DMS53 treated with DMSO at 0.1 percent for 48 hours (cell line): ENCODE results near the gene ANTXR1.
"Not testable (repeated sequence)": the region's sequence is repeated elsewhere in the genome, so short reads cannot be mapped to it uniquely, and the experiment has no call there.

ENCODE experiments used
- DNase-seq: peaks from one replicate; lab custom pipeline; 2025; ENCODE audit not compliant: unreplicated experiment; lab: John Stamatoyannopoulos, UW

Gene ANTXR1

GRCh38 chr2:69159986-69160385 is 147.0 kb downstream of the ANTXR1 start:
- no peak for DNase-seq

DNA sequence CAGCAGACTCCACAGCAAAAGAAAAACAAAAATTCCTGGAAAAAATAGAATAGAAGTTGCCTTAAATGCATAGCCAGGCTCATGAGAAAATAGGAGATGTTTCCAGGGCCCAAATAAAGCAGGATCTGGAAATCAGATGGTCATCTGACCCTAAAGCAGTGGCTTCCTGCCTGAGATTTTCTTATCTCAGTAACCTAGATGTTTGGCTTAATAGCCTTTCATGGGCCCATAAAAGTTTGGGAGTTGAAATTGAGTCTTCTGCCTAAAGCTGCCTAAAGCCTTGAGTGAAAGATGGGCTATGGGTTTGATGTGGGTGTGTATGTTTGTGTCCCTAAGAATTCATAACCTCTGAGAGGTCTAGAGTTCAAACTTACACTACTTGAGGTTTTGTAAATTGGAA is 149.1 kb downstream of the ANTXR1 start:
- no peak for DNase-seq

GRCh38 chr2:69163109-69163508 is 150.1 kb downstream of the ANTXR1 start:
- no peak for DNase-seq

DNA sequence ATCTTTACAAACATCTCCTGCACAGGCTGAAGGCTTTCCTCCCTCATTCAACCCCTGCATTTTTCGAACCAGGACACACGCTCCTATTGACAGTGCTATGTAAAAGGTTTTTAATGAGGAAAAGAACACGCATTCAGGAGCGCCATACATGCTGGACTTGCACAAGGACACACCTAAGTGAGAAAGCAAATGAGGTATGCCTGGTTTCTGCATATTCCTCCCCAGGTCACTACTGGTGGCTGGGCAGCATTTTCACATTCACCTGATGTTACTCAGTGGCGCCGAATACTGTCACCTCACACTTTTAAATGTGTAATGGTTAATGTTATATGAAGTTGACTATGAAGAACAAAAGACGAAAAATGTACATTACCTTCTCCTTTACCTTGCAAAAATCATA is 150.6 kb downstream of the ANTXR1 start:
- DNase-seq = no peak

GRCh38 chr2:69164061-69164778 is 151.2 kb downstream of the ANTXR1 start:
- DNase-seq = no peak

- DNase-seq = no peak
These were observed 152.3 kb downstream of the ANTXR1 start for GRCh38 chr2:69165091-69165880.

DNA sequence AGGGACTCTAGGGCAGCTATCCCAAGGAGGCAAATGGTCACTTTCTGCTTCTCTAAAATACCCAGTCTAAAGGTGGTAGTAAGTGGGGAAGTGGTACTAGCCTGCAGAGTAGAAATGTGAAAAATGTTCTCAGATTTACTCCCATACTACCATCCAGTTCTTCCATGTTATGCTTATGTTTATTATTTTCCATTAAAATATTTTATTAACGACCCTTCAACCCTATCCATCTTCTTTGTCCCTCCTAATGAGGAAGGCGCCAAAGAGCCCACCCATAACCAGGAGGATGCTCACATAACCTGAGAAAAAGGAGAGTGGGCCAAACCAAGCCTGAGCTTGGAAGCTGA is 153.5 kb downstream of the ANTXR1 start:
- no peak for DNase-seq

DNA sequence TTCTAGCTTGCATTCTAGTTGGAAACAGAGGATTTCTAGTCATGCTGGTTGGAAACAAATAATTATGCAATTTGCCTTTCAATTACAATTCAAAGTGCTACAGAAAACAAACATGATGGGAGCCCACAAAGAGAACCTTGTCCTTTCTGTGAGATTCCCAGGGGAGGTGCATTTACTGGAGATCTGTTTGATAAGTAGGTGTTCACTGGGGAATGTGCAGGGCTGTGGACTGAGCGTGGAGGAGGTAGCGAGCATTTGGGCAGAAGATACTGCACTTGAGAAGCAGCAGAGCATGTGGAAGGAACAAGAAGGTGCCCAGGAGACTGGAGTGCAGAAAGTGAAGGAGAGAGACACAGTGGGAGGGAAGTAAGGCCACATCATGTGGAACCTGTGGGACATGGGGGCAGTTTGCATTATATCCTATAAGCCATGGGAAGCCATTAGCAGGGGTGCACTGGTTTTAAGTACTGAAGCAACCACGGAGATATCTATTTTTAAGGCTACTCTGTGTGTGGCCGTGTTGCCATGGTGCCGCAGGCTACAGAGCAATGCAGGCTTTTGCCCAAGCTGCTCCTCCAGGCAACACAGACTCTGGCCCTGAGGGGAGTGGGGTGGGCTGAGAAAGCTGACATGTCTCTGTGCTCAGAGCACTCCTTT is 154.0 kb downstream of the ANTXR1 start:
- DNase-seq = no peak

DNA sequence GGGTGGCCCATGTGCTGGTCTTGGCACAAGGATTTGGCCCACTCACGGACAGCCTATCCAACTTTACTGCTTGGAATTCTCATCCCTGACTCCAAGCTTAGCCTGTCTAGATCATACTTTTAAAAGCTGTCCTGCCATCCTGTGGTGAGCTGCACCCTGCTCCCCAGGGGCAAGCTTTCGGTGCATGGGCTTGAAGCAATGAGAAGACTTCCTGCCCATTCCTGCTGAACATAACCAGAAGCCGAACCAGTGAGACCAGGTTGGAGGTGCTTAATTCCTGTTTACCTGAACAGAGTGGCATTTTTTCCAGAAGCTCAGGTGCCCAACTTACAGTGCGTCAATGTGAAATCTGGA is 154.5 kb downstream of the ANTXR1 start:
- no peak for DNase-seq

GRCh38 chr2:69168144-69168813 is 155.3 kb downstream of the ANTXR1 start:
- DNase-seq = no peak

- DNase-seq = no peak
These were observed 156.1 kb downstream of the ANTXR1 start for GRCh38 chr2:69168950-69169654.

DNA sequence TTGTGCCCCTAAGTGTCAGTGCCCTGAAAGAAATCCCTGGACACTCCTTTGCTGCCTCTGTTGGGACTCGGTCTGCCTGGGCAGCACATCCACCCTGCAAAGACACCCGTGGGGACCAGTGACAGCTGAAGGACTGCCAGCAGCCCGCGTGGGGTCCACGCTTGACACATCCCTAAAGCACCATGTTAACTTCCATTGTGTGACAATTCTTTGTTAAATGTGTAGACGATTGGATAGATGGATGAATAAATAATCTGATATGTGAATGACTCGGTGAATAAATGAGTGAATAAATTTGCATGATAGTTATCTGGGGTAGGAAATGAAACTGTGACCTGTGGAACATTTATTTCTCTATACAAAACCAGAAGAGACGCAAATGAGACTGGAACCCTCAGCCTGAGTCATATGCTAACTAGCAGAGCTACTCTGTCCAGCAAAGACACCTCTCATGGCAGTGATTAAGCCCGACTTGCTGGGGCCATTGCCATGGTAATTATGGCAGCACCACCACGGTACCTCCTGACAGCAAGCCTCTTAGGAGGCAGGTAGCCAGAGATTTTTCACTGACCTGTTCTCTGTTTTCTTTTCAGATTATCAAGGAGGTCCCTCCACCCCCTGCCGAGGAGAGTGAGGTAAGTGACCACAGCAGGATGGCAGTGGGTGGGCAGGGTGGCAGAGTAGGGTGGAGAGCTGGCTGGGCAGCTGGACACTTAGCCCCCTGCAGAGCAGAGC is 156.8 kb downstream of the ANTXR1 start:
- DNase-seq = no peak

DNA sequence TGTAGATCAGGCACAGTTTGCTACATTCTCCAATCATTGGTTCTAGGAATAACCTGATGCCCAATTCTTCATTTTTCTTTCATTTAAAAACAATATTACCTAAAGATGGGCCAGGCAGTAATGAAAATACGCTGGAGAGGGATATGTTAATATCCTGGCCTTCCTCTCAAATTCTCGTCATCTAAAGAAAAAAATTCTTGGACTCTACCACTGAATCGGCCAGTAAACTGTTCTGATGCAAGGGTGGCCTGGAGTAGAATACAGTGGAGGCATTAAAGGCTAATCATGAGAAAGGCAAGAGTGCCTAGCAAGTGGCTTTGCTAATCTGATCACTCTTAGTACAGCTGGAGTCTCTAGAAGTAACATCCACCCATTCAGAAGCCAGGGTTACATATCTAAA is 157.7 kb downstream of the ANTXR1 start:
- no peak for DNase-seq

- no peak for DNase-seq
These were observed 158.3 kb downstream of the ANTXR1 start for GRCh38 chr2:69171116-69171896.

DNA sequence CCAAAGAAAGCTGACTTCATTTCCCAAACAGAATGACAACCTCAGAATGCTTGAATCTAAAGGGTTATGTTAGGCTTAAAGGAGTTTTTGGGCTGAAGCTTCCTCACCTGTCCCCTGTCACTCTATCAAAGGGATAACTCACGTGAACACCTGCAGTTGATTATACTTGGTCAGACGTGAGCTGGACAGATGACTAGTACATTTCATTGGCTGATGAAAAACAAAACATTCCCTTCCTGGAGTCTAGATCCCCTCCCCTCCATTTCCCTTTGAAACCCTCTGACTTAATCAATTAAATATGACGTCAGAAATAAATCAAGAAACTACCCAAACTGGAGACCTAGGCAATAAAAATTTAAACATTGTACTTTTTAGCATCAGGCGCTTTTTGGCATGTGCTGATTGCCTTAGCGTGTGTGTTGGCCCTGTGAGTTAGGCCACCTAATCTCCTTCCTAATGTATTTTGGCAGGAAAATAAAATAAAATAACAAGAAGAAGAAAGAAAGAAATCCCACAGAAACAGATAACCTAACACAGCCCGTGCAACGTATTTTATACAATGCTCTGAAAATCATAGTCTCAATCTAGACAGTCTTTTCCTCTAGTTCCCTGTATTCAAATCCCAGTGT is 159.0 kb downstream of the ANTXR1 start:
- DNase-seq = no peak

DNA sequence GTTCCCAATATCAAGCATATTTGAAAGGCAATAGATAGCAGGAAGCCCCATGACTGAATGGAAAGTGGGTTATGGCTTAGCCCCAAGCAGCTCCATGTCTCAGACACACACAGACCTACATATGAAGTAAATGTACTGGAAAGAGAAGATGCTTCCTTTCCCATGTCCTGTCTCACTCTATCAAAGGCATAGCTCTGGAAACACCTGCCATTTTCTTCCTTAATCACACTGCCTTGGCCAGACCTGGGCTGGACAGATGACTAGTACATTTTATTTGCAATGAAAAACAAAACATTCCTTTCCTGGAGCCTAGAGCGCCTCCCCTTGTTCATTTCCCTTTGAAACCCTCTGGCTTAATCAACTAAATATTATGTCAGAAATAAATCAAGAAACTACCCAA is 160.7 kb downstream of the ANTXR1 start:
- DNase-seq = no peak

DNA sequence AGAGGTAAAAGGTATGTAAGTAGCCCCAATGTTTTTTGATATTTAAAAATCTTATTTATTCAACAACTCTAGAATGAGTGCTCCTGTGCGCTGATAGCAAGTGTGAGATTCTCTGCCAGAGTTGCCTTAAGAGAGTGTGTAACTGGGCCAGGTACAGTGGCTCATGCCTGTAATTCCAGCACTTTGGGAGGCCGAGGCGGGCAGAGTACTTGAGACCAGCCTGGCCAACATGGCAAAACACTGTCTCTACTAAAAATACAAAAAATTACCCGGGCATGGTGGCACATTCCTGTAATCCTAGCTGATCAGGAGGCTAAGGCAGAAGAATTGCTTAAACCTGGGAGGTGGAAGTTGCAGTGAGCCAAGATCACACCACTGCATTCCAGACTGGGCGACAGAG is 161.2 kb downstream of the ANTXR1 start:
- not testable (repeated sequence) for DNase-seq

GRCh38 chr2:69175790-69176715 is 163.1 kb downstream of the ANTXR1 start:
- DNase-seq = no peak
